ENCODE results near the gene ZFP91. TPM values are rescaled to one million over a fixed set of nuclear protein-coding genes. Genes with fewer than 3 reads are reported as not detected.

Gene ZFP91
- total RNA-seq, 1 donor from 2014 or later: 43.6 TPM

GRCh38 chr11:58600510-58600909 lies 21.6 kb downstream of the ZFP91 start:
- peaks cover 10% of the 10 kb centered on the region for H3K4me1 Mint-ChIP-seq (ENCODE audit: unreplicated experiment)

DNA sequence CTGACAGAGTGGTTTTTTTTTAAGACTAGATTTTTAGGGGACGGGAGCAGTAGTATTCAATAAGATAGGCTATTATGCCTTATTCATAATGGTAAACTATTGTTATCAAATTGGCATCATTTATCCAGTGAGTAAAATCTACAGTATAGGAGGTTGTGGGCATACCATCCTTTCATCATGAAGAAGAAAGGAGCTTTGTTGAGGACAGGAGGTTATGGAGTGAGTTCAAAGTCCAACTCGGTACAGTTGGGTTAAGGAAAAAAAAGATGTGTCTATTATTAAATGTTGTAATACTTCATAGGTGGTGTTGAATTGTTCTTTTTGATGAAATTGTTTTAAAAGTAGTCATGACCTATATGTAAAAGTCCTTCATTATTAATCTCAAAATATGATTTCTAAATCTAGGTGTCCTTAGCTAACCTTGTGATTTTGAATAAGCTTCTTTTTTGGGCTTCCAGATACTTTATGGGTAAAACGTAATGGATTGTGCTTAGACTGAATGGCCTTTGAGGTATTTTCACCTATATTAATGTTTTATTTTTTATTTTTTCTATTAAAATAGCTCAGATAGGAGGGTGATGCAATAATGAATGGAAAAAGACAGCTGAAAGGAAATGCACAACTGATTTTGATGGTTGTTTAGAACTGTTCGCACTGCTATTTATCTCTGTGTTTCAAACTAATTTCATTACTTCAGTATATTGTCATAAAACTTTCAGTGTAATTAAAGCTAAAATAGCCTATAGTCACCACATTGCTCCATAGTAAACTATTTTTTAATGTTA lies 28.3 kb downstream of the ZFP91 start:
- H3K36me3 Mint-ChIP-seq: peaks cover 26% of the 10 kb centered on the region

More at GRCh38 chr11:58600510-58600909, 21.6 kb downstream of the ZFP91 start:
- no peaks in the 10 kb centered on the region for H3K27me3 Mint-ChIP-seq
- H3K4me3 Mint-ChIP-seq: no peak overlapping the region
- TF ChIP-seq CTCF (conservative IDR thresholded peaks at IDR 0.05): no peak
- H3K36me3 Mint-ChIP-seq: peaks cover 11% of the 10 kb centered on the region
- no peak overlapping the region for H3K27ac Mint-ChIP-seq
- no peaks in the 10 kb centered on the region for H3K9me3 Mint-ChIP-seq
- no peak for DNase-seq (ENCODE audit: extremely low spot score, unreplicated experiment)

GRCh38 chr11:58608331-58608730 lies 29.5 kb downstream of the ZFP91 start:
- H3K4me1 Mint-ChIP-seq (ENCODE audit: unreplicated experiment): peaks cover 5% of the 10 kb centered on the region
- H3K27ac Mint-ChIP-seq: no peak overlapping the region
- H3K4me3 Mint-ChIP-seq: no peak overlapping the region
- no peak for TF ChIP-seq CTCF (conservative IDR thresholded peaks at IDR 0.05)
- no peak for DNase-seq (ENCODE audit: extremely low spot score, unreplicated experiment)
- H3K9me3 Mint-ChIP-seq: no peaks in the 10 kb centered on the region
- no peaks in the 10 kb centered on the region for H3K27me3 Mint-ChIP-seq
- H3K36me3 Mint-ChIP-seq: peaks cover 30% of the 10 kb centered on the region

More for the DNA sequence above, 28.3 kb downstream of the ZFP91 start:
- TF ChIP-seq CTCF (conservative IDR thresholded peaks at IDR 0.05): no peak
- Mint-ChIP-seq H3K4me1 (ENCODE audit: unreplicated experiment) (peaks cover 5% of the 10 kb centered on the region), H3K27ac (no peak overlapping the region), H3K27me3 (no peaks in the 10 kb centered on the region), H3K4me3 (no peak overlapping the region), H3K9me3 (no peaks in the 10 kb centered on the region)
- DNase-seq (ENCODE audit: extremely low spot score, unreplicated experiment): no peak

DNA sequence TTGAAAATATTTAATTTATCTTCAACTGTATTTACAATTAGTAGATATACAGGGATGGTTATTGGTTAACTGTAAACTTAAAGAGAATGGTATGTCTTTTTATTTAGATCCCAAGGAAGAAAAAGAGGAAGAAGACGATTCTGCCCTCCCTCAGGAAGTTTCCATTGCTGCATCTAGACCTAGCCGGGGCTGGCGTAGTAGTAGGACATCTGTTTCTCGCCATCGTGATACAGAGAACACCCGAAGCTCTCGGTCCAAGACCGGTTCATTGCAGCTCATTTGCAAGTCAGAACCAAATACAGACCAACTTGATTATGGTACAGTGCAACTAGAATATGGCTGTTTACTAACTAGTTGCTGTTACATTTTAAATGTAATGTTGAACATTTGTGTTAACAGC lies 30.9 kb downstream of the ZFP91 start:
- Mint-ChIP-seq H3K9me3 (no peaks in the 10 kb centered on the region), H3K27ac (no peak overlapping the region), H3K27me3 (no peaks in the 10 kb centered on the region), H3K4me1 (ENCODE audit: unreplicated experiment) (peaks cover 5% of the 10 kb centered on the region), H3K36me3 (peaks cover 37% of the 10 kb centered on the region), H3K4me3 (no peak overlapping the region)
- no peak for TF ChIP-seq CTCF (conservative IDR thresholded peaks at IDR 0.05)
- DNase-seq (ENCODE audit: extremely low spot score, unreplicated experiment): no peak

GRCh38 chr11:58613228-58613627 lies 34.4 kb downstream of the ZFP91 start:
- no peak overlapping the region for H3K4me3 Mint-ChIP-seq
- H3K27me3 Mint-ChIP-seq: no peaks in the 10 kb centered on the region
- no peak for TF ChIP-seq CTCF (conservative IDR thresholded peaks at IDR 0.05)
- DNase-seq (ENCODE audit: extremely low spot score, unreplicated experiment): no peak
- peaks cover 37% of the 10 kb centered on the region for H3K36me3 Mint-ChIP-seq
- no peak overlapping the region for H3K27ac Mint-ChIP-seq
- no peaks in the 10 kb centered on the region for H3K4me1 Mint-ChIP-seq (ENCODE audit: unreplicated experiment)
- no peaks in the 10 kb centered on the region for H3K9me3 Mint-ChIP-seq

All from type B pancreatic cell (in vitro differentiated cells).